Endodermal cell (in vitro differentiated cells): ENCODE measurements around the gene CLCN1. TPM values are rescaled to one million over a fixed set of nuclear protein-coding genes. Genes with fewer than 3 reads are reported as not detected.

Source experiments
- DNase-seq: peaks from one replicate; pipeline ENCODE4 v3.0.0-alpha.2; 2017
- H3K27ac ChIP-seq: 2 replicates; pipeline ENCODE4 v1.5.1; 2013; ENCODE audit warnings: mild to moderate bottlenecking, low read depth, low read length, moderate library complexity
- H3K27me3 ChIP-seq: 2 replicates; pipeline ENCODE4 v1.6.1; 2013; ENCODE audit warnings: mild to moderate bottlenecking, low read length, moderate library complexity; ENCODE audit not compliant: insufficient read depth, control insufficient read depth, poor library complexity, severe bottlenecking
- H3K36me3 ChIP-seq: 2 replicates; pipeline ENCODE4 v1.7.0; 2013; ENCODE audit warnings: mild to moderate bottlenecking, low read length, moderate library complexity; ENCODE audit not compliant: control insufficient read depth, insufficient read depth
- H3K4me1 ChIP-seq: one replicate; pipeline ENCODE4 v1.7.0; 2013; ENCODE audit warnings: low read length; ENCODE audit not compliant: control insufficient read depth, insufficient read depth
- H3K4me3 ChIP-seq: 2 replicates; pipeline ENCODE4 v1.5.1; 2013; ENCODE audit warnings: mild to moderate bottlenecking, low read length, moderate library complexity
- H3K9ac ChIP-seq: 2 replicates; pipeline ENCODE4 v1.6.1; 2013; ENCODE audit warnings: mild to moderate bottlenecking, low read length, moderate library complexity; ENCODE audit not compliant: poor library complexity, severe bottlenecking; ENCODE audit errors: extremely low read depth
- H3K9me3 ChIP-seq: 2 replicates; pipeline ENCODE4 v1.6.1; 2013; ENCODE audit warnings: mild to moderate bottlenecking, low read length, moderate library complexity; ENCODE audit not compliant: control insufficient read depth
- H3K27ac Mint-ChIP-seq: 2 replicates; pipeline ENCODE4 v1.8.0; 2020; ENCODE audit warnings: mixed read lengths
- H3K27me3 Mint-ChIP-seq: 2 replicates; pipeline ENCODE4 v1.8.0; 2021; ENCODE audit warnings: mild to moderate bottlenecking, mixed read lengths; ENCODE audit not compliant: insufficient read depth
- H3K36me3 Mint-ChIP-seq: 2 replicates; pipeline ENCODE4 v1.8.0; 2020; ENCODE audit warnings: low read depth, mixed read lengths
- H3K4me1 Mint-ChIP-seq: 2 replicates; pipeline ENCODE4 v1.8.0; 2020; ENCODE audit warnings: mixed read lengths
- H3K4me3 Mint-ChIP-seq: 2 replicates; pipeline ENCODE4 v1.8.0; 2020; ENCODE audit warnings: mild to moderate bottlenecking, moderate library complexity, mixed read lengths
- H3K9me3 Mint-ChIP-seq: 2 replicates; pipeline ENCODE4 v1.8.0; 2020; ENCODE audit warnings: mild to moderate bottlenecking, mixed read lengths
- CTCF ChIP-seq: fragments of 200-600 bp; sonication (generic); conservative IDR thresholded peaks from 2 replicates; pipeline ENCODE4 v1.5.0; 2021; ENCODE audit warnings: antibody characterized with exemption, mild to moderate bottlenecking
- WGBS, 2 experiments: methylation state at CpG; one replicate each; pipeline versions ENCODE4 v1.1.5 to v1.1.7; 2013; ENCODE audit warnings: missing lambda C conversion rate in 2 of 2, mixed read lengths in 1 of 2; ENCODE audit not compliant: insufficient coverage in 1 of 2, insufficient read length in 1 of 2; 5-methylcytosine and 5-hydroxymethylcytosine counted together
- total RNA-seq, 2 donors: library from RNA; stranded (reverse); fragmentation: NEBNext Ultra II Directional in 1 of 2; extraction: Animal tissue kit (Norgen Biotek cat#: 25700) in 1 of 2; gene quantifications; 2 replicates in 1 of 2; 3 replicates in 1 of 2; pipeline ENCODE4 v1.2.1, GENCODE V29; 2021

Gene CLCN1
- total RNA-seq, 2 donors from 2014 or later: 0.53 TPM; not detected in 1

GRCh38 chr7:143296686-143297085 is 19.2 kb upstream of the CLCN1 start:
- Histone ChIP-seq H3K27ac (no peak overlapping the region), H3K9me3 (no peaks in the 10 kb centered on the region), H3K4me1 (no peaks in the 10 kb centered on the region), H3K4me3 (no peak overlapping the region), H3K9ac (no peak overlapping the region), H3K27me3 (no peaks in the 10 kb centered on the region), H3K36me3 (peaks cover 98% of the 10 kb centered on the region)
- no peaks in the 10 kb centered on the region for H3K9me3 Mint-ChIP-seq
- no peak for TF ChIP-seq CTCF
- no peaks in the 10 kb centered on the region for H3K4me1 Mint-ChIP-seq
- H3K4me3 Mint-ChIP-seq: no peak overlapping the region
- 87 to 100% methylated on average over 1 to 2 of the region's 2 CpGs for WGBS, 2 experiments
- DNase-seq: no peak
- H3K27me3 Mint-ChIP-seq: no peaks in the 10 kb centered on the region
- peaks cover 87% of the 10 kb centered on the region for H3K36me3 Mint-ChIP-seq
- no peak overlapping the region for H3K27ac Mint-ChIP-seq

- Histone ChIP-seq H3K9me3 (no peaks in the 10 kb centered on the region), H3K27ac (no peak overlapping the region), H3K36me3 (peaks cover 95% of the 10 kb centered on the region), H3K9ac (no peak overlapping the region), H3K27me3 (no peaks in the 10 kb centered on the region), H3K4me1 (no peaks in the 10 kb centered on the region), H3K4me3 (no peak overlapping the region)
- no peak overlapping the region for H3K27ac Mint-ChIP-seq
- no peak overlapping the region for H3K4me3 Mint-ChIP-seq
- H3K27me3 Mint-ChIP-seq: no peaks in the 10 kb centered on the region
- TF ChIP-seq CTCF: no peak
- H3K36me3 Mint-ChIP-seq: peaks cover 87% of the 10 kb centered on the region
- DNase-seq: no peak
- H3K4me1 Mint-ChIP-seq: no peaks in the 10 kb centered on the region
- 85 to 94% methylated on average over 2 of the region's 2 CpGs for WGBS, 2 experiments
- no peaks in the 10 kb centered on the region for H3K9me3 Mint-ChIP-seq
These were observed 16.6 kb upstream of the CLCN1 start for GRCh38 chr7:143299346-143299745.

- Histone ChIP-seq H3K27ac (no peak overlapping the region), H3K9me3 (no peaks in the 10 kb centered on the region), H3K9ac (no peak overlapping the region), H3K36me3 (peaks cover 95% of the 10 kb centered on the region), H3K4me1 (no peaks in the 10 kb centered on the region), H3K4me3 (no peak overlapping the region), H3K27me3 (no peaks in the 10 kb centered on the region)
- peak; percentile 84 for TF ChIP-seq CTCF
- no peak overlapping the region for H3K4me3 Mint-ChIP-seq
- H3K27me3 Mint-ChIP-seq: no peaks in the 10 kb centered on the region
- peaks cover 87% of the 10 kb centered on the region for H3K36me3 Mint-ChIP-seq
- no peaks in the 10 kb centered on the region for H3K4me1 Mint-ChIP-seq
- DNase-seq: peak; percentile 88
- no peak overlapping the region for H3K27ac Mint-ChIP-seq
- WGBS, 2 experiments: 85 to 89% methylated on average over 8 of the region's 8 CpGs
- no peaks in the 10 kb centered on the region for H3K9me3 Mint-ChIP-seq
These were observed 16.1 kb upstream of the CLCN1 start for GRCh38 chr7:143299840-143300239.
